IMR-90 (cell line): ENCODE measurements around the gene CEP170.

Experiments
- BHLHE40 ChIP-seq: fragments of 150-350 bp; IDR thresholded peaks from 2 replicates; pipeline ENCODE4 v1.6.1; 2016; ENCODE audit warnings: mild to moderate bottlenecking, low read depth, low read length
- CEBPB ChIP-seq: IDR thresholded peaks from 2 replicates; pipeline ENCODE4 v1.6.1; 2012; ENCODE audit warnings: low read depth, low read length, improper control_type of control experiment
- CHD1 ChIP-seq: IDR thresholded peaks from 2 replicates; pipeline ENCODE4 v1.6.1; 2012; ENCODE audit warnings: low read depth, low read length, improper control_type of control experiment
- CTCF ChIP-seq: conservative IDR thresholded peaks from 2 replicates; pipeline ENCODE4 v1.5.1; 2012; ENCODE audit warnings: mild to moderate bottlenecking, low read depth, low read length, improper control_type of control experiment
- FOS ChIP-seq: fragments of 150-350 bp; IDR thresholded peaks from 2 replicates; pipeline ENCODE4 v1.6.1; 2016; ENCODE audit warnings: low read depth, low read length
- MAFK ChIP-seq: IDR thresholded peaks from 2 replicates; pipeline ENCODE4 v1.6.1; 2012; ENCODE audit warnings: low read depth, low read length, improper control_type of control experiment
- MXI1 ChIP-seq: IDR thresholded peaks from 2 replicates; pipeline ENCODE4 v1.6.1; 2012; ENCODE audit warnings: low read depth, mild to moderate bottlenecking, low read length, moderate library complexity, borderline replicate concordance
- POLR2A ChIP-seq: IDR thresholded peaks from 2 replicates; pipeline ENCODE4 v1.6.1; 2012; ENCODE audit warnings: mild to moderate bottlenecking, low read depth, low read length
- RAD21 ChIP-seq: IDR thresholded peaks from 2 replicates; pipeline ENCODE4 v1.6.1; 2012; ENCODE audit warnings: low read length, improper control_type of control experiment
- RFX5 ChIP-seq: IDR thresholded peaks from 2 replicates; pipeline ENCODE4 v1.8.0; 2012; ENCODE audit warnings: low read depth, mild to moderate bottlenecking, low read length, moderate library complexity
- TF ChIP-seq, protein P1 (sequence below): fragments of 150-350 bp; IDR thresholded peaks from 2 replicates; pipeline ENCODE4 v1.6.1; 2017; ENCODE audit warnings: mild to moderate bottlenecking, antibody characterized with exemption, low read length, low read depth

GRCh38 chr1:243244432-243244841 is 10.6 kb downstream of the CEP170 start:
- no peak for TF ChIP-seq MXI1
- TF ChIP-seq POLR2A: no peak
- TF ChIP-seq CTCF: no peak
- TF ChIP-seq CEBPB: no peak
- TF ChIP-seq MAFK: no peak
- TF ChIP-seq RAD21: no peak
- TF ChIP-seq FOS: no peak
- TF ChIP-seq BHLHE40: no peak
- TF ChIP-seq CHD1: no peak
- no peak for TF ChIP-seq RFX5
- TF ChIP-seq, protein P1, sequence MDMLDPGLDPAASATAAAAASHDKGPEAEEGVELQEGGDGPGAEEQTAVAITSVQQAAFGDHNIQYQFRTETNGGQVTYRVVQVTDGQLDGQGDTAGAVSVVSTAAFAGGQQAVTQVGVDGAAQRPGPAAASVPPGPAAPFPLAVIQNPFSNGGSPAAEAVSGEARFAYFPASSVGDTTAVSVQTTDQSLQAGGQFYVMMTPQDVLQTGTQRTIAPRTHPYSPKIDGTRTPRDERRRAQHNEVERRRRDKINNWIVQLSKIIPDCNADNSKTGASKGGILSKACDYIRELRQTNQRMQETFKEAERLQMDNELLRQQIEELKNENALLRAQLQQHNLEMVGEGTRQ: no peak
